ENCODE data around the gene DHX40. TPM values are rescaled to one million over a fixed set of nuclear protein-coding genes. Genes with fewer than 3 reads are reported as not detected.
A peak's percentile ranks its signal among the peaks of the same experiment; 100 is the strongest.
"Not testable (repeated sequence)": the region's sequence is repeated elsewhere in the genome, so short reads cannot be mapped to it uniquely, and the experiment has no call there.

DHX40 gene
- total RNA-seq, 1 donor from 2014 or later, result 33.2 TPM

DNA sequence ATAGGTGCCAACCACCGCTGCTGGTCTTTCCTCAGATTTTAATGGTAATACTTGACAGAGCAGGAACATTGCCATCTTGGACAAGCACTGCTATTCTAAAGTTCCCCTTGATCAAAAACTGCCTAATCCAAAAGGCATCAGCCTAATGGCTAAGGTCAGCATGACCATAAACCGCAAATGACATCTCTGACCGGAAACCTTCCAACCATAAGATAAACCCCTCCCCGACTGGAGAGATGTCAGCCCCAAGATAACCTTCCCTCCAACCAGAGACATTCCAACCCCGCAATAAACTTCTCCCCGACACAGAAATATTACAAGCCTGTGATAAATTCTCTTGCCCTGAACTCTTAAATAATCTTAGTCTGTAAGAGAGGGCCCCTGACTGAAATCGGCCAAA lies 7.4 kb upstream of the DHX40 start:
- DNase-seq (ENCODE audit: low spot score), result no peak

DNA sequence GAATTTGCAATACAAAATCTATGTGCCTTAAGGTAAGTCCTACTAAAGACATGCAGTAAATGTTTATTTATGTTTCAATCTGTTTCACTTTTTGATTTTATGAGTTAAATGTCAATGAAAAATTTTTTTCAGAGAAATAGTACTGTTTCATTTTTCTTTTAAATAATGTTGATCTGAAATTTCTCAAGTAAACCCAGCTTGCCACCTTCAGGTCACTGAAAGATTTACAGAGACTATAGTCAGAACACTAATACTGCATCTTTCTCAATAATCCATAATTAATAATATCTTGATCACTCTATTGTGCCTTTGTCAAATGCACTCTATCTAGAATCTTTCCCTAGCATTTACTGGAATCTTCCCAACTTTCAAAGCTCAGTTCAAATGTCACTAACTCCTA lies 6.5 kb upstream of the DHX40 start:
- no peak for DNase-seq (ENCODE audit: low spot score)

GRCh38 chr17:59561042-59561441 lies 4.4 kb upstream of the DHX40 start:
- no peak for DNase-seq (ENCODE audit: low spot score)

DNA sequence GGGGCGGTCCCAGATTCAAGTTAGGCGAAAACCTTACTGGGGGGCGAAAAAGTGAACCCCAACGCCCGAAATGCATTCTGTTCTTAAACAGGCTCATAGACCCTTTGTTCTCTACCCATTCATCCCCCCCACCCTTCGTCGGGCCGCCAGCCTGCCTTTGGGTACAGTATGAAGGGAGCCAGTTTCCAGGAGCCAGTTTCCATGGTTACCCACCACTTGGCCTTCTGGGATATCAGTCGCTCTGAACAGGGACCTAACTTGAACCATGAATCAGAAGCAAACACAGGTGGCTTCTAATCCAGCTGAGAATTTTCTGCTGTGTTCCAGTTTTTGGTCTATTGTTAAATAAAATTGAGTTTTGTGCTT lies 532 bp downstream of the DHX40 start:
- peak; percentile 44 for DNase-seq (ENCODE audit: low spot score)

DNA sequence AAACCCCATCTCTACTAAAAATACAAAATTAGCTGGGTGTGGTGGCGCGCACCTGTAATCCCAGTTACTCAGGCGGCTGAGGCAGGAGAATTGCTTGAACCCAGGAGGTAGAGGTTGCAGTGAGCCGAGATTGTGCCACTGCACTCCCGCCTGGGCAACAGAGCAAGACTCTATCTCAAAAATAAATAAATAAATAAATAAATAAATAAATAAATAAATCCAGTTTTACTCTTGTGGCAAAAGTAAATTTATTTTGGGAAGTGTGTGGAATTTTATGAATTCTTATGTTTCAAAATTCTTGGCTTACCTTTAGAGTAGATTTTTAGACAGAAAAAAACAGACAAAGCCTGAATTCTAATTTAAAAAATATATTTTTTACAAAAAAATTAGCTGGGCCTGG lies 3.7 kb downstream of the DHX40 start:
- DNase-seq (ENCODE audit: low spot score), result not testable (repeated sequence)

DNA sequence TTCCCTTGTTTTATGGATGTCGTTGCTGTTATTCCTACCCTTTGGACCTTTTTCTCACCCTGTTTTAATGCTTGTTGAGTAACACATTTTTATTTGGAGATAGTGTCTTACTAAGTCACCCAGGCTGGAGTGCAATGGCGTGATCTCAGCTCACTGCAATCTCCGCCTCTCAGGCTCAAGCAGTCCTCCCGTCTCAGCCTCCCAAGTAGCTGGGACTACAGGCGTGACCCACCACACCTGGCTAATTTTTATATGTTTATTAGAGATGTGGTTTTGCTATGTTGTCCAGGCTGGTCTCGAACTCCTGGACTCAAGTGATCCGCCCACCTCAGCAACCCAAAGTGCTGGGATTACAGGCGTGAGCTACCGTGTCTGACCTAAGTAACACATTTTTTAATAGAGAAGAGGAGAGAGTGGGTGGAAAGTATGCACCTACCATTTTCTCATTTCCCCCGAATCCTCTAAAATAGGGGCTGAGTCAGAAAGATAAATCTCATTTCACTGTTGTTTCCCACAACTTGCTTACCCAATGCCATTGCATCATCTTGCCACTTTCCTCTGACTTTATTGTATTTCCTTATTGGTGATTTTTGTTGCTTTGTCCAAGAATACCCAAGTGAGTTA lies 7.0 kb downstream of the DHX40 start:
- DNase-seq (ENCODE audit: low spot score), result no peak

DNA sequence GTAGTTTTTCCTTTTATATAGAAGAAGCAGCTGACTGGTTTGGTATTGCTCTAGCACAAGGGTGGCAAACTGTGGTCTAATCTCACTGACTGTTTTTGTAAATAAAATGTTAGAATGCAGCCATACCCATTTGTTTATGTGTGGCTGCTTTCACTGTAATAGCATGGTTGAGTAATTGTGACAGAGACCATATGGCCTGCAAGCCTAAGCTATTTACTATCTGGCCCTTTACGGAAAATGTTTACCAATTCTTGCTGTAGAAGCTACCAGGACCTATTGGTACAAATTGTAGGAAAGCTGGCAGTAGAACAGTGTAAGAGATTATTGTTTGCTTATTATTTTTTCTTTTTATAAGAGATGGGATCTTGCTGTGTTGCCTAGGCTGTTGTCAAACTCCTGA lies 18.8 kb downstream of the DHX40 start:
- not testable (repeated sequence) for DNase-seq (ENCODE audit: low spot score)

DNA sequence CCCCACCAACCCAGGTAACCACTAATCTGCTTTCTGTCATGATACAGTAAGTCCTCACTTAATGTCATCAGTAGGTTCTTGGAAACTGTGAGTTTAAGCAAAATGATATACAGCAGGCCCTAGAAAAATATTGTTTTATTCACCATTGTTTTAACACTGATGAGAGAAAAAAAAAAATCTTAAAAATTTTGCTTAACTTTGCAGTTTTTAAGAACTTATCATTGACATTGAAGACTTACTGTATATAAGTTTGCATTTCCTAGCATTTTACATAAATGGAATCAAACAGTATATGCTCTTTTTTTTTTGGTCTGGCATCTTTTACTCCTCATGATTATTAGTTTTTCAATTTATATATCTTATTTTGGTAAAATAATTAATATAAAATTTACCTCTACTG lies 34.8 kb downstream of the DHX40 start:
- no peak for DNase-seq (ENCODE audit: low spot score)

- no peak for DNase-seq (ENCODE audit: low spot score)
These were observed 35.7 kb downstream of the DHX40 start for GRCh38 chr17:59601130-59601529.

- no peak for DNase-seq (ENCODE audit: low spot score)
These were observed 41.7 kb downstream of the DHX40 start for GRCh38 chr17:59607061-59607460.

DNA sequence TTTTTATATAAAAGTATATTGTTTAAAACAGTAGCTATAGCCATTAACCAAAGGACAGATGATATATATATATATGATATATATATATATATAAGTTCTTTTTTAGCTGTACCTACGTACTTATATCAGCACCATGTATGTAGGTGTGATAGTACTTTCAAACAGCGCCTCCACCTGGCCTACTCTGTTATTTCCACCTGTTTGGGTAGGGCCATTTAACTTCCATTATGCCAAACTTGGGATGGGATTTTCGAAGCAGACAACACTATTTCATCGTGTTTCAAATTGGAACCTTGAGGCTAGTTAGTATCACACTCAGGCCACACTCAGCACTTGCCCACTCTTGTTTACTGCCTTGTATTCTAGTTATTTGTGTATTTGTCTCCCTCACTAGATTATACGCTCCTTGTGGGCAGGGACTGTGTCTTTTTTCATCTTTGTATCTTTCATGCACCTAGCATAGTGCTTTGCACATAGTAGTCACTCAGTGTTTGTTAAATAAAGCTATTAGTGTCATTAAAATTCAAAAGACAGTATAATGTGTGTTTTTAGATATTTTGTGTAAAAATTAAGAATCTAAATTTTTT lies 42.5 kb downstream of the DHX40 start:
- no peak for DNase-seq (ENCODE audit: low spot score)

DNA sequence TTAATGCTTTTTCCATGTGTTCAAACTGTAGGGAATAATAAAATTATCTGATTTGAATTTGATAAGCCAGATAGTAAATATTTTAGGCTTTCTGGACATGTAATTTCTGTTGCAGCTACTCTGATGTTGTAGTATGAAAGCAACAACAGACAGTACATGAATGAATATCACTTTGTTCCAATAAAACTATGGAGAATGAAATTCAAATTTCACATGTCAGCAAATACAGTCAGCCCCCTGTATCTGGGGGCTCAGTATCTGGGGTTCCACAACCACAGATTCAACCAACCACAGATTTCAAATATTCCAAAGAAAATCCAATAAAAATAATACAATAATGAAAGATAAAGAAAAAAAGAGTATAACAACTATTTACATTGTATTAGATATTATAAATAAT lies 46.1 kb downstream of the DHX40 start:
- DNase-seq (ENCODE audit: low spot score), result no peak

GRCh38 chr17:59616253-59616920 lies 51.0 kb downstream of the DHX40 start:
- DNase-seq (ENCODE audit: low spot score), result no peak

DNA sequence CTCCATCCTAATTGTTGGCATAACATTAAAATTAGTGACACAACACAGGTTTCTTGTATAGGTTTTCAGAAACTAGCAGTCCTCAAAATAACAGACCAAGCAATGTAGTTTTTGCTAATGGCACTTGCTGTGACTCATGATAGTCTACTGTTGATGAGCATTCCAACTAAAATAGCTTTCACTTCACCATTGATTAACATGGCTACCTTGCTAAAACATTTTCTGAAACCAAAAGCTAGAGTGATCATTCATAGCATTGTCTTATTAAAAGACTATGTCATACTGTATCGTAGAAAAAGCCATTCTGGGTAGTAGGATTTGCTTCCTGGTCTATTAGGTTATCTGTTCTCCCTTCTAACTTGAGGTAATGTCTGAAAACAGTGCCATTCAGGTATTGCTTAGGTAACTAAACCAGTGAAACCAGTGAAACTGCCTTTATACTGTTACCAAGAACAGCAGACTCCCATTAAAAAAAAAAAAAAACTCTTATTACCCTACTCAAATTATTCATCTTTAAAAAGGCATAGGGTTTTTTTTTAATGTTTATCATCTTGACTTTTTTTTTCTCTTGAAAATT lies 51.8 kb downstream of the DHX40 start:
- DNase-seq (ENCODE audit: low spot score), result no peak

- no peak for DNase-seq (ENCODE audit: low spot score)
These were observed 53.6 kb downstream of the DHX40 start for GRCh38 chr17:59619035-59619297.

DNA sequence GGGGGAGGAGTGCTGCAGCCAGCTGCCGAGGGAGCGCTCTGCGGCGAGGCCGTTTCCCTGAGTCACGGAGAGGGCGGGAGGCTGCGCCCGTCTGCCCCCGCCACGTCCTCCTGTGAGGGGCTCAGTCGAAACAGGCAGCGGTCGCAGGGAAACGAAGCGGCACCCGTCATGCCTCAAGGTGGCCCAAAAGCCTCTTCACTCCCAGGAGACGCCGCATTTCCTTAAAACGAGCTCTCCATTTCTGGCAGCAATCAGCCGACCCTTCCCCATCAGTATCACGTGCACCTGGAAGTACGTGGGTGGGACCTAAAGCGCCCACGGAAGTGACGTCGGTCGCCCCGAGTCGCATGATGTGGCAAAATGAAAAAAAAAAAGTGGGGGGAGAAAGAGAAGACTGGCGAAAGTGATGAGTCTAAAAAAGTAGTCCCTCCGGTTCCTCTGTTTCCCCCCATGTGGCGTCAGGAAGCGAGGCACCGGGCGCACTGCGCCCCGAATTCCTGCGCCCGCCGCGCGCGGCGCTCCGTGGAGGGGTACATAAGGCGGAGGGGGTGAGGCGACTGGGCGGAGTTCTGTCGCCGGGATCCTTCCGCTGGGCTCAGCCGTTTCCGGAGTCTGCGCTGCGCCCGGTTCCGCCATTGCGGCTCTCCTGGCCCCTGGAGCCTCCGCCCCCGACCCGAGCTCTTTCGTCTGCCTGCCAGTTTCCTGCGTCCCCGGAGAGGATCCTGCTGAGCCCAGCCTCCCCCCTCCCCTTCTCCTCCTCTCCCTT lies 54.1 kb downstream of the DHX40 start, which contains the start of gene CLTC:
TSS of gene CLTC (plus strand) at position 598 of the 766 bp plus-strand sequence. CDS start 237 bp downstream, outside the sequence.
- DNase-seq (ENCODE audit: low spot score), result peak; percentile 94

DNA sequence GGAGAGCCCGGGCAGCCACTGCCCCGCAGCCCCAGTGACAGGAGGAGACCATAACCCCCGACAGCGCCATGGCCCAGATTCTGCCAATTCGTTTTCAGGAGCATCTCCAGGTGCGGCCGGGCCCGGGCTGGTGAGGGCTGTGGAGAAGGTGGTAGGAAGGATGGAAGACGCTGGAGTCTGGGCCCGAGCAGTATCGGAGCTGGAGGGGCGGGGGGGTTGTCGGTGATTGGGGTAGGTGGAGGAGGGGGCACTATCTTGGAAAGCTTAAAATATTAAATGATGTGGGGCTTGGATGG lies 54.6 kb downstream of the DHX40 start:
- DNase-seq (ENCODE audit: low spot score), result no peak

DNA sequence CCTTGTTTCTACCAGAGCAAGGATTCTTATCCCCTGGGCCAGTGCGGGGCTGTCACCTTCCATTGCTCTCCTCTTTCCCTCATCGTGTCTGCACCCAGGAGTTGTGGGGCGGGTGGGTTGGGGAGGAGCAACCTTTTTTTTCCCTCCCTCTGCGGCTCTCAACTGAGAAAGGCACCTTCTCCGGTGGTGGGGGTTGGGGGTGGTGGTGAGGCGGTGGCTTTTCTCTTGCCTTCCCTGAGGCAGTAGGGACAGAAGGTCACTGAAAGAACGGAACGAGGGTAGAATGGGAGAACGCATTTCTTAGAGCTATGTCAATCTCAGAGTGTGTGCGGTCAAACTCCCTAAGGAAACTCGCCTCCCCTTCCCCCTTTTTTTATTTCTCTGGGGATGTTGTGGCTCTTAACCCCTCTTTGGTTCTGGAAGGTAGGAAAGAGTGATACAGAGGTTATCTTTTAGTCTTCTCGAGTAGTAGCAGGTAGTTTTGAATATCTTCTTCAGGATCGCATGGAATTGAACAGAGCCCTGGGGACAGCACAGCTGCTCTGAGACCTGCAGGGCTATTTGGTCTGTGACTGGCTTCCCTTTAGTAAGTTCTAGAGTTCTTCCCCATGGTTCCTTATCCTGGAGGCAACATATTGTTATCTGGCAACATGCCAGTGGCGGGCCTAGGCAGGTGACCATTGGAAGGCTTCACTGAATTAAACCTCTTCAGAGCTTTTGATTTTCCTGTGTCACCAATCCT lies 55.3 kb downstream of the DHX40 start:
- peak; percentile 30 for DNase-seq (ENCODE audit: low spot score)

GRCh38 chr17:59621771-59622170 lies 56.4 kb downstream of the DHX40 start:
- DNase-seq (ENCODE audit: low spot score), result no peak

DNA sequence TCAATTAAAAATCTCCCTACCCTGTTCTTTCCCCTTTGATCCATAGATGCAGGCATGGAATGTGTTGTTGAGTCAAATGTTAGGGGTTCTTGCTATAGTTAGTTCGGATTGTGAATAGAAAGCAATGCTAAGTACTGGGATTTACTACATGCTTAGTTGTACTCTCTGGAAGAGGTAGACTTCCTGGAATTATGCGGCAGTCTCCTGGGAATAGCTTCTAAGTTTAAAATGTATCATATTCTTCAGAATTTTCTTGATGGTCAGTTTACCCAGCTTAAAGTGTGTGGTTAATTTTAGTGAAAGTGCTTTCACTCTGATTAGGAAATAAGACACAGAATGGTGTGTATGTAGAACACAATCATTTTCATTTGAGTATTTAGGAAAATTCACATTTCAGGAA lies 57.7 kb downstream of the DHX40 start:
- no peak for DNase-seq (ENCODE audit: low spot score)

DNA sequence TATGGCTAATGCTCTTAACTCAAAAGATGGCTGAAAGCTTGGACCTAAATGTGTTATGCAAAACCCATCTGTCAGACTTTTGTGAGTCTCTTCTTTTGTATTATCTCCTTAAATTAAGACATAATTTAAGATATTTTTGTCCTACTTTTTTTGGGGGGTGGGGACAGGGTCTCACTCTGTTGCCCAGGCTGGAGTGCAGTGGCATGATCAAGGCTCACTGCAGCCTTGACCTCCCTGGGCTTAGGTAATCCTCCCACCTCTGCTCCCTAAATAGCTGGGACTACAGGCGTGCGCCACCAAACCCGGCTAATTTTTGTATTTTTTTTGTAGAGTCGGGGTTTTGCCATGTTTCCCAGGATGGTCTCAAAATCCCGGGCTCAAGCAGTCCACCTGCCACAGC lies 61.3 kb downstream of the DHX40 start:
- DNase-seq (ENCODE audit: low spot score), result no peak

DNA sequence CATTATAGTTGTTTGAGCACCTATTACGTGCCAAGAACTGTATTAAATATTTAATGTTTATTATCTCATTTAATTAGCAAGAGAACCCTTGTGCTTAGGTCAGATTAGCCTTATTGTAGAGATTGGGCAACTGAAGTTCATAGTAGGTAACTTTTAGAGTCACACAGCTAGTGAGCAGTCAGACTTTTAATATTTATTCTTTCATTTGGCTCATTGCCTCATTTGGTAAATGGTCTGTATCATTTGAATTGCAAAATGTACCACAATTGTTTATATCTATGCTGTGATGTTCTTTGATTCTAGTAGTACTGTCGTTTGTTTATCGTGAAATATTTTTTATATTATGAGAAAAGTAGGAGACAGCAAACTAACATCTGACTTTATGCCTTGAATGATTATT lies 61.9 kb downstream of the DHX40 start:
- no peak for DNase-seq (ENCODE audit: low spot score)

Measured in mucosa of gallbladder (tissue), 1 donor.